22Rv1 (cell line): ENCODE data around the gene LYG1.

Source experiments
- ZFX ChIP-seq: fragments of 450-650 bp; IDR thresholded peaks from 2 replicates; pipeline ENCODE4 v1.6.1; 2017; ENCODE audit warnings: antibody characterized with exemption, borderline replicate concordance
- TF ChIP-seq, protein P1 (sequence below): fragments of 450-650 bp; IDR thresholded peaks from 2 replicates; pipeline ENCODE4 v1.5.1; 2017; ENCODE audit warnings: mild to moderate bottlenecking

DNA sequence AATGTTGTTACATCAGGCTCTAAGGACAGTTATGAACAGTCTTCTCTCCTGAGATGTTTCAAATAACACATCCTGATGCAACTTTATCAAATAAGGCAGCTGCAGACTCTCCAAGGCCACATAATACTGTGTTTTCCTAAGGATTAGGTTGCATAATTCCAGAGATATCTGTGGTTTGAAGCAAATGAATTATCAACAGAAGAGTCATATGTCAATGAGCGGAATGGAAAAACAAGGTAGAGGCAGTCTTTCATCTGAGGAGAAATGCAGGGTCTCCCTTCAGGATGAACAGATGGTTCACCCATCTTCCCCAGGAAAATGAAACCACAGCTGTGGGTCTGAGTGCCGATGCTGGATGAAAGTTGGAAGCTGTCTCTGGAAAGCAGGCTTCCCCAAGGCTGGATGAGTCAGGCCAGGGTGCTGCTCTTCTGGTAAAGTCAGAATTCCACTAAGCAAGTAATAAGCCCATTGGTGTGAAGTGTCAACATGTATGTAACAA is 22.2 kb downstream of the LYG1 start:
- TF ChIP-seq, protein P1, sequence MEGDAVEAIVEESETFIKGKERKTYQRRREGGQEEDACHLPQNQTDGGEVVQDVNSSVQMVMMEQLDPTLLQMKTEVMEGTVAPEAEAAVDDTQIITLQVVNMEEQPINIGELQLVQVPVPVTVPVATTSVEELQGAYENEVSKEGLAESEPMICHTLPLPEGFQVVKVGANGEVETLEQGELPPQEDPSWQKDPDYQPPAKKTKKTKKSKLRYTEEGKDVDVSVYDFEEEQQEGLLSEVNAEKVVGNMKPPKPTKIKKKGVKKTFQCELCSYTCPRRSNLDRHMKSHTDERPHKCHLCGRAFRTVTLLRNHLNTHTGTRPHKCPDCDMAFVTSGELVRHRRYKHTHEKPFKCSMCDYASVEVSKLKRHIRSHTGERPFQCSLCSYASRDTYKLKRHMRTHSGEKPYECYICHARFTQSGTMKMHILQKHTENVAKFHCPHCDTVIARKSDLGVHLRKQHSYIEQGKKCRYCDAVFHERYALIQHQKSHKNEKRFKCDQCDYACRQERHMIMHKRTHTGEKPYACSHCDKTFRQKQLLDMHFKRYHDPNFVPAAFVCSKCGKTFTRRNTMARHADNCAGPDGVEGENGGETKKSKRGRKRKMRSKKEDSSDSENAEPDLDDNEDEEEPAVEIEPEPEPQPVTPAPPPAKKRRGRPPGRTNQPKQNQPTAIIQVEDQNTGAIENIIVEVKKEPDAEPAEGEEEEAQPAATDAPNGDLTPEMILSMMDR, result no peak
- no peak for TF ChIP-seq ZFX
